Activated T-helper 1 cell treated with Interleukin-2 at 50 U/mL for 16 hours (primary cell): Measurements from ENCODE around the gene SNRNP25.

Source experiments
- DNase-seq: peaks from one replicate; pipeline ENCODE4 v3.0.0-alpha.2; 2020; ENCODE audit warnings: low read depth

Gene SNRNP25

DNA sequence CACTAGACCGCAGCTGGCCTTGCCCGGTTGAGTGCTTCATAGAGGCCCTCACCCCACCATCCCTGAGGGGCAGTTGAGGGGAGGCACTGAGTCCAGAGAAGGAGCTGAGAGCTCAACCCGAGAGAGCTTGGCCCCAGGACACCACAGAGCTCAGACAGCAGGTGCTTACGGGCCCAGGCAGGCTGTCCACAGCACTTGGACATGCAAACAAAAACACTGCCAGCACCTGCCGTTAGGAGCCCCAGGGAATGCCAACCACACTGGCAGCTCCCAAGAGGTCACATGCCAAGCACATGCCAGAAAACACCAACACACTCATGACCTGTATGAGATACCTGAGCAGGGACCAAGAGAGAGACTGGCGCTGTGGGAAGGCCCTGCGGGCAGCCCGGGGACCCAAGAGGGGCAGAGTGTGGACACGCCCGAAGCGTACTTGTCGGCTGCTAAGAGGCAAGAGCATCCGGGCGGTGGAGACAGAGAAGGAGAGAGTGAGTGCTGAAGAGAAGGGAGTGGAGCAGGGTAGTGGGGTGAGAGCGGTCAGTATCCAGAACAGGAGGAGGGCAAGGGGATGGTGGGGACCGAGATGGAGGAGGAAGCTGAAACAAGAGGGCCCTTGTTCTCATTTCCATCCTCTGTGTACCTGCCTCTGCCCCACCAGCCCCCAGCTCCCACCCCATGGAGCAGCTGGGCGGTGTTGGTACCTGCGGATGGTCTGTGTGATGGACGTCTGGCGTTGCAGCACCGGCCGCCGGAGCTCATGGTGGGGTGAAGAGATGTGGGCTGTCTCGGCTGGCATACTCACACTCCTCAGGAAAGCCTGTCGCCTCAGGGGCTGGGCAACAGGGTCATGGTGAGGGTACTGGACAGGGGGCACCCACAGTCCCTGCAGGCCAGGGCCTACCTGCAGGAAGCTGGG, 10.6 kb downstream of the SNRNP25 start:
- DNase-seq: no peak

GRCh38 chr16:64914-65255, 11.3 kb downstream of the SNRNP25 start:
- DNase-seq: no peak

GRCh38 chr16:65745-66144, 12.1 kb downstream of the SNRNP25 start:
- peak; percentile 71 for DNase-seq

- DNase-seq: no peak
Measured at GRCh38 chr16:66309-67182, 12.9 kb downstream of the SNRNP25 start.

DNA sequence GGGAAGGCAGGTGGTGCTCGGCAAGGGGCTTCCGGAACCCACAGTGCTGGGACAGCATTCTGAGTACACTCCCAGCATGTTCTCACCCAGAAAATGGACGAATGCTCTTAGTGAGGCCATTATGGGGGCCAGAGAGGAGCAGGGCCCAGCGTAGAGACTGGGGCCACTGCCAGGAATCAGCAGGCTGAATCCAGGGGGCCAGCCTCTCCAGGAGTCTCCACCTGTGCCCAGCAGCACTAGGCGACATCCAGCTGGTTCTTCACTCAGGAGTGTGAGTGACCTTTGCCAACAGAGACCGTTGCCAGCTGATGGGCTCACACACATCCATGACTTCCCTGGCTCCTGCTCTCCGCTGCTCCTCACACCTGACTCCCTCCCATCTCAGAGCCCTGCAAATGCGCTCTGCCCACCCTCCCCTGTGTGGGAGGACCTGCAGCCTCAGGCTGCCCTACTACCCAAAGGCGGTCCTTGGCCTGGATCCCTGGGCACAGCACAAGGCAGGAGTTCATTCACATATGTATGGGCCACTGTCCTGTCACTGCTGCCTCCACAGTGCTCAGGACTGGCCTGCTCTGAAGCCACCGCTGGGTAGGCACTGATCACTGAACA, 13.7 kb downstream of the SNRNP25 start:
- no peak for DNase-seq

DNA sequence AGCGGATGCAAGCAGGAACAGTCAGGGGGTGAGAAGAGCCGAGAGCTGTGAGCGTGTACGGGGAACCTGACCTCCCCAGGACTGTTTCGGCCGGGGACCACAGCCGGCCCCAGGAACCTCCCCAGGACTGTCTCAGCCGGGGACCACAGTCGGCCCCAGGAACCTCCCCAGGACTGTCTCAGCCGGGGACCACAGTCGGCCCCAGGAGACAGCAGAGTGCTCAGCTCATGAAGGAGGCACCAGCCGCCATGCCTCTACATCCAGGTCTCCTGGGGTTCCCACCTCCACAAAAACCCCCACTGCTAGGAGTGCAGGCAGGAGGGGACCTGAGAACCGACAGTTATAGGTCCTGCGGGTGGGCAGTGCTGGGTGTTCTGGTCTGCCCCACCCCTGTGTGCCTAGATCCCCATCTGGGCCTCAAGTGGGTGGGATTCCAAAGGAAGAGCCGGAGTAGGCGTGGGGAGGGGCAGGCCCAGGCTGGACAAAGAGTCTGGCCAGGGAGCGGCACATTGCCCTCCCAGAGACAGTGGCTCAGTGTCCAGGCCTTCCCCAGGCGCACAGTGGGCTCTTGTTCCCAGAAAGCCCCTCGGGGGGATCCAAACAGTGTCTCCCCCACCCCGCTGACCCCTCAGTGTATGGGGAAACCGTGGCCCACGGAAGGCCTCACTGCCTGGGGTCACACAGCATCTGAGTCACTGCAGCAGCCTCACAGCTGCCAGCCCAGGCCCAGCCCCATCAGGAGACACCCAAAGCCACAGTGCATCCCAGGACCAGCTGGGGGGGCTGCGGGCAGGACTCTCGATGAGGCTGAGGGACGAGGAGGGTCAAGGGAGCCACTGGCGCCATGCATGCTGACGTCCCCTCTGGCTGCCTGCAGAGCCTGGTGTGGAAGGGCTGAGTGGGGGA, 14.5 kb downstream of the SNRNP25 start:
- DNase-seq: no peak

DNA sequence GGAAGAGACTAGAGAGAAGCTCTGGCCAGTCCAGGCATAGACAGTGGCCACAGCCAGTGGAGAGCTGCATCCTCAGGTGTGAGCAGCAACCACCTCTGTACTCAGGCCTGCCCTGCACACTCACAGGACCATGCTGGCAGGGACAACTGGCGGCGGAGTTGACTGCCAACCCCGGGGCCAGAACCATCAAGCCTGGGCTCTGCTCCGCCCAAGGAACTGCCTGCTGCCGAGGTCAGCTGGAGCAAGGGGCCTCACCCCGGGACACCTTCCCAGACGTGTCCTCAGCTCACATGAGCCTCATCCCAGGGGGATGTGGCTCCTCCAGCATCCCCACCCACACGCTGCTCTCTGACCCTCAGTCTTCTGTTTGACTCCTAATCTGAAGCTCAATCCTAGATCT, 15.6 kb downstream of the SNRNP25 start:
- no peak for DNase-seq

- no peak for DNase-seq
Measured at GRCh38 chr16:71210-71539, 17.5 kb downstream of the SNRNP25 start.

DNA sequence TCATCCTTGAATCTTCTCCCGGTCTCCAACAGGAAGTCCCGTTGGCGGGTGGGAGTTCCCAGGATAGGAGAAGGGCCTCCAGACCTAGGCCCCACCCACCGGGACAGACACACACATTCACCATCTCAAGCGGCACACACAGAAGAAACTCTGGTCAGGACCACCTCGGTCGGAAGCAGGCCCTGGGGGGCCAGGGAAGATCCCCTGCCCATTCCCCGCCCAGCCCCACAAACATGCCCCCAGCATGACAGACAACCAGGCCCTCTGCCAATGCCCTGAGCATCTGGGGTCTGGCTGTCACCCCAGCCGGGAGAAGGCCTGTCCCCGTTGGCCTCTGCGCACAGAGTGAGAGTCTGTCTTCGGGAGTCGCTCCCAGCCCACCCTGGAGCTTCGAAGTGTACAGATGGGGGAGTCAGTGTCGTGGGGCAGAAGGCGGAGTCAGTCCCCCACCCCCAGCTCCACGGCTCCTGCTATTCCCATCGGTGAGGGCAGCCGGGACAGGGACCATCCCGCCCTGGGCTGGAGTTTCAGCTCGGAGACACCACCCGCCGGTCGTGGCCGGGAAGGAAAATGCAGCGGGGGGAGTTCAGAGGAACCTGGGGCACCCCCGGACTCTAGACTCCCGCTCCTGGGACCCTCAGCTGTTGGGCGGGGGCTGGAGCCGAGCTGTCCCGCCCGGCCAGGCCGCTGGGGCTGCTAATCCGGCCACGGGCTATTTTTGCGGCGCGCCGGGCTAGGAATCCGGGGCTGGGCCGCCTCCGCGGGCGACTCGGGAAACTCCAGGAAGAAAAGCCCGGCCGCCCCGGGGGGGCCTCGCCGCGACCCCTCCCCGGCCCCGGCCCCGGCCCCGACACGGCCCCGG, 18.1 kb downstream of the SNRNP25 start:
- no peak for DNase-seq

- DNase-seq: no peak
Measured at GRCh38 chr16:72561-73548, 19.2 kb downstream of the SNRNP25 start, which contains the start of gene RHBDF1. TSS of gene RHBDF1 (minus strand) at chr16:72631. CDS start at chr16:65015, 7,616 bp downstream.

- DNase-seq: no peak
Measured at GRCh38 chr16:74051-74746, 20.6 kb downstream of the SNRNP25 start.

- DNase-seq: no peak
Measured at GRCh38 chr16:74747-75334, 21.2 kb downstream of the SNRNP25 start.

DNA sequence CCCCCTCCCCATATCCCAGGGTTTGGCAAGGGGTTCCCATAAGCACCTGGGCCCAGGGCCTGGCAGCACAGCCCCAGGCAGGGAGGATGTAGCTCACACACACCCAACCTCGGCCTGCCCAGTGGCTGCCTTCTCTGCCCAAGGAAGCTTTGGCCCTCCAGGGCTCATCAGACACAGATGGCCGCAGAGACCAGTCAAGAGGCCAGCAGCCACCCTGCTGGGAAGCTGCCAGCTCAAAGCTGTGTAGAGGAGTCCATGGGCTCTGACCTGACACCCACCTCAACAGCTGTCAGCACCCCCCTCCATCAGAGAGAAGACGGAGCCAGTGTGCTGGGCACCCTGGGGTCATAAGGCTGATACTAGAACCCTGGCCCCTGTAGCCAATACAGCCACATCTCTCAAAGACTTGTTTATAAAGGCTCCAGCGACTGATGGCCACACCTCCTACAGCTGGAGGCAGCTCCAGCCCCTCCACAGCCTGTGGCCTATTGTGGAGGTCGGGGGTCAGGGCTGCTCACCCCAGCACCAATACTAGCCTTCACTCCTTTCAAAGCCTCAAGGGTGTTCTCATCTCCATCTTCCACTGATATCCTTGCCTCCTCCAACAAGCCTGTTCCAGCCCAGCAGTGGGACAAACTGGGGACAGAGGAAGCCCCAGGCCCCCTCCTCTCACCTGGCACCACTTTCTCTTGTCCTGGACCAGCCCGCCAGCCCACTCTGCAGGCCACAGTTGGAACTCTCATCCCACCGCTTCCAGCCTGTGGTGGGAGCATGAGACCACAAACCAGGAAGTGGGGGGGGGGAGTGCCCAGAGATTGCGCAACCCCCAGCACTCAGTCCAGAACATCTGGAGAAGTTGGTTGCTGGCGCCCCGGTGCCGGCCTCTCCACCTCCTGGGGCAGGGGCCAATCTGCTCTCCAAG, 22.2 kb downstream of the SNRNP25 start:
- no peak for DNase-seq

- no peak for DNase-seq
Measured at GRCh38 chr16:76535-77272, 23.1 kb downstream of the SNRNP25 start.

- no peak for DNase-seq
Measured at GRCh38 chr16:77273-77806, 23.7 kb downstream of the SNRNP25 start.

GRCh38 chr16:77807-78443, 24.3 kb downstream of the SNRNP25 start, which contains the start of gene MPG:
TSS of gene MPG (plus strand) at chr16:78225. CDS start at chr16:78310, 85 bp downstream.
- peak; percentile 77 for DNase-seq
